ENCODE data around the gene CRYBA2. TPM values are rescaled to one million over a fixed set of nuclear protein-coding genes. Genes with fewer than 3 reads are reported as not detected.

The CRYBA2 gene
- total and polyA plus RNA-seq, 2 of the 8 experiments (the other 6 are each of a cell fraction or from before 2014, with no cell fraction given), result not detected

- TF ChIP-seq SIX5 (IDR thresholded peaks at IDR 0.05; ENCODE audit: low read depth, low read length), result no peak
Measured at GRCh38 chr2:218970894-218971293, 22.3 kb downstream of the CRYBA2 start (continued).
